GM19455 (cell line): Measurements from ENCODE around the gene ST3GAL3.

Experiments
- ATAC-seq: cut with Tn5 transposase; IDR thresholded peaks from one replicate; pipeline ENCODE4 v1.9.1; 2021; ENCODE audit not compliant: unreplicated experiment

ST3GAL3 gene

GRCh38 chr1:43908226-43908625 lies 200.9 kb downstream of the ST3GAL3 start:
- no peak for ATAC-seq

- no peak for ATAC-seq
Measured at GRCh38 chr1:43908858-43909257, 201.5 kb downstream of the ST3GAL3 start.

- no peak for ATAC-seq
Measured at GRCh38 chr1:43910343-43910742, 203.0 kb downstream of the ST3GAL3 start.

GRCh38 chr1:43912607-43913006 lies 205.3 kb downstream of the ST3GAL3 start:
- ATAC-seq: no peak

- ATAC-seq: no peak
Measured at GRCh38 chr1:43913051-43913501, 205.7 kb downstream of the ST3GAL3 start.

- ATAC-seq: no peak
Measured at GRCh38 chr1:43913666-43914360, 206.5 kb downstream of the ST3GAL3 start.

- ATAC-seq: no peak
Measured at GRCh38 chr1:43914576-43915525, 207.5 kb downstream of the ST3GAL3 start.

- ATAC-seq: no peak
Measured at GRCh38 chr1:43919906-43920305, 212.6 kb downstream of the ST3GAL3 start.

GRCh38 chr1:43921022-43921421 lies 213.7 kb downstream of the ST3GAL3 start:
- ATAC-seq: no peak

GRCh38 chr1:43924516-43924915 lies 217.2 kb downstream of the ST3GAL3 start:
- no peak for ATAC-seq

GRCh38 chr1:43925846-43926245 lies 218.5 kb downstream of the ST3GAL3 start:
- ATAC-seq: no peak

- ATAC-seq: no peak
Measured at GRCh38 chr1:43930168-43930948, 223.0 kb downstream of the ST3GAL3 start.

- ATAC-seq: no peak
Measured at GRCh38 chr1:43930949-43931275, 223.6 kb downstream of the ST3GAL3 start.

GRCh38 chr1:43931711-43932660 lies 224.7 kb downstream of the ST3GAL3 start:
- ATAC-seq: no peak

- no peak for ATAC-seq
Measured at GRCh38 chr1:43932786-43933385, 225.6 kb downstream of the ST3GAL3 start.

- ATAC-seq: no peak
Measured at GRCh38 chr1:43933386-43934100, 226.2 kb downstream of the ST3GAL3 start, which contains the start of gene ARTN. TSS of gene ARTN (plus strand) at chr1:43933801. CDS start at chr1:43935657, 1,856 bp downstream.

GRCh38 chr1:43934101-43934985 lies 227.0 kb downstream of the ST3GAL3 start:
- ATAC-seq: no peak

- ATAC-seq: no peak
Measured at GRCh38 chr1:43934986-43935324, 227.6 kb downstream of the ST3GAL3 start.
